ENCODE data around the gene PGBD5. TPM values are rescaled to one million over a fixed set of nuclear protein-coding genes. Genes with fewer than 3 reads are reported as not detected.

Gene PGBD5
- total and polyA plus RNA-seq, 5 donors = 18.5 to 32.6 (median 26.4) TPM

DNA sequence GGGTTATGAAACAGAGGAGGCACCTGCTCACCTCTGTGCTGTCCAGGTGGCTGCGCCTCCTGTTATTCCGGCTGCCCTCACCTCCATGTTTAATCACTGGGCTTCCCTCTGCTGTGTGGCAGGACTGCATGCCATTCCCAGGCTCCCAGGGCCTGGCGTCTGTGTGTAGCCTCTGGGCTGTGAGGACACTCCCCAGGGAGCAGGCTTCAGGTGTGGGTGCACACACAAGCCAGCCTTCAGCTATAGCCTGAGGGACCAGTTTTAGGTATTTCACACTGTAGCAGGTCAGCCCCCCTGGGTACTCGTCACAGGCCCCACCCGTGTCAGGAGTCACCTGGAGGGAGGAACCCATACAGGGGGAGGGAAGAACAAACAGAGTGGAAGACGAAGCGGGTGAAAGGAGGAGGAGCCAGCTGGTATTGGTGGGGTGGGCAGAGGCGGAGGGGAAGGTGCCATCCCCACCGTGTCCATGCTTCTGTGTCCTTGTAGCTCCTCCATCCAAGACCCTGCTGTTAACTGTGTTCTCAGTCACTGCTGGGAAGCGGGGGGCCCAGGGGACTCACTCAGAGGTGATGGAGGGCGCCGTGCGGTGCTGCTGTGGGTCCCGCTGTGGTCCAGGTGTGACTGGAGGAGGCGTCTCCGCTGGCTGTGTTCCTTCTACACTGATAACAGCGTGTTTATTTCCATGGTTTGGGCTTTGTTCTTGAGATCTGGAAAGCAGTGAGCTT, 158.6 kb downstream of the PGBD5 start:
- 90% methylated on average over 17 of the region's 17 CpGs for WGBS
- intact Hi-C loops (cut with DNase I) = no loop called here
- Histone ChIP-seq H3K9me3 (ENCODE audit: control insufficient read depth, low read length) (no peaks in the 10 kb centered on the region), H3K4me1 (ENCODE audit: control insufficient read depth, insufficient read depth, low read length) (peaks cover 4% of the 10 kb centered on the region), H3K4me3 (ENCODE audit: low read length) (no peak overlapping the region), H3K27ac (ENCODE audit: low read length) (no peak overlapping the region), H3K27me3 (ENCODE audit: control insufficient read depth, insufficient read depth) (no peaks in the 10 kb centered on the region)
- DNase-seq = no peak
- no peak for ATAC-seq

DNA sequence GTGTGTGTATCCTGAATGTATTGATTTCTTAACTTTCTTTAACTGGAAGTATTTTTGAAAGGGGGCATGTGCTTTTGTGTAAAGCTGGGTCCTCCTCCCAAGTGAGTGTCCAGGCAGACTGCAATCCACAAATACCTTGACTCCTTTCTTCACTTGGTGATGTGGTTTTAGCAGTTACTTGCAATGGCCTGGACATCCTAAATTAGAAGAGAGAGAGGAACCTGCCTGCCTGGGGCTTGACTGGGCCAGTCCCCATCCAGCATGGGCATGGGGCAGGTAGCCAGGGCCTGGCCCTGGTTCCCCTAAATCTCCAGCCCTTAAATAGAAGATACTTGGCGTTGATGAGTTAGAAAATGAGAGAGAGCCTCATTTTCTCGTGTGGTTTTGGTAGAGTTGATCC, 159.7 kb downstream of the PGBD5 start:
- intact Hi-C loops (cut with DNase I) = no loop called here
- WGBS = 23% methylated on average over 2 of the region's 2 CpGs
- no peaks in the 10 kb centered on the region for H3K27me3 ChIP-seq (ENCODE audit: control insufficient read depth, insufficient read depth)
- no peak for DNase-seq
- ATAC-seq = no peak
- H3K4me1 ChIP-seq (ENCODE audit: control insufficient read depth, insufficient read depth, low read length) = peaks cover 4% of the 10 kb centered on the region
- no peaks in the 10 kb centered on the region for H3K9me3 ChIP-seq (ENCODE audit: control insufficient read depth, low read length)
- H3K4me3 ChIP-seq (ENCODE audit: low read length) = no peak overlapping the region
- H3K27ac ChIP-seq (ENCODE audit: low read length) = no peak overlapping the region

DNA sequence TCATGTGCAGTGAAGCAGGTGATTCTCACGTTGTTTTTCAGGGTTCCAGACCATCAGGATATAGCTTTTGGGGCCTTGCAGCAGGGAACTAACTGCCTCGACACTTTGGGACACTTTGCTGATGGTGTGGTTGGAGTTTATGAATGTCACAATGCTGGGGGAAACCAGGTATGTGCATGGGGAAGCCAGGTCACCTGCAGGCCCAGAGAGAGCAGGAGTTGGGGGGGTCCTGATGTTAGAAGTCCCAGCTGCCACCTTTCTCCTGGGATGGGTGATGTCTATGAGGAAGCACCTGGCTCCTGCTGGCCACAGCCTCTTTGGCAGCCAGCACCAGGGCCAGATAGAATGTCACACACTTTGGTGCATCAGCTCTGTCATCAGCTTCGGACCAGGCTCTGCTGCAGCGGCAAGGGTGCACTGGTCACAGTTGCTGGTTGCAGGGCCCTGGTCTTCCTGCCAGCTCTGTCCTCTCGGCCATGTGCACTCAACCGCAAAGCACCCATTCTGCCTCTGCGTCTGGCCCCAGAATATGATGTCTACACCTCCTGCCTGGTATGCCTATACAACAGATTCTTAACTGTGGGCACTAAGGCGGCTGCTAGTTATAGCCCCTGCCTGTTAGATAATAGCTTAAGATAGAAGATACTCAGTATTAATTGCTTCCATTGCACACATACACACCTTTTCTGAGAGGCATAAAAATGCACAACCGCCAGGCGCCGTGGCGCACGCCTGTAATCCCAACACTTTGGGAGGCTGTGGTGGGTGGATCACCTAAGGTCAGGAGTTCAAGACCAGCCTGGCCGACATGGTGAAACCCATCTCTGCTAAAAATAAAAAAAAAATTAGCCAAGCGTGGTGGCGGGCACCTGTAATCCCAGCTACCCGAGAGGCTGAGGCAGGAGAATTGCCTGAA, 160.7 kb downstream of the PGBD5 start:
- intact Hi-C loops (cut with DNase I) = no loop called here
- no peak overlapping the region for H3K4me3 ChIP-seq (ENCODE audit: low read length)
- H3K27me3 ChIP-seq (ENCODE audit: control insufficient read depth, insufficient read depth) = no peaks in the 10 kb centered on the region
- no peak overlapping the region for H3K27ac ChIP-seq (ENCODE audit: low read length)
- ATAC-seq (no peak), DNase-seq (no peak)
- WGBS = 95% methylated on average over 17 of the region's 17 CpGs
- H3K4me1 ChIP-seq (ENCODE audit: control insufficient read depth, insufficient read depth, low read length) = peaks cover 1% of the 10 kb centered on the region
- H3K9me3 ChIP-seq (ENCODE audit: control insufficient read depth, low read length) = no peaks in the 10 kb centered on the region

Other genes starting within 250 kb of the PGBD5 start
- 10 to 100 TPM; 27.6 to 43.9 (median 41.2) TPM for gene COG2, start 216.1 kb upstream of the PGBD5 start, total RNA-seq
- 19.4 TPM for gene COG2, start 216.1 kb upstream of the PGBD5 start, polyA plus RNA-seq